Pancreas (tissue), 10 donors: Measurements from ENCODE around the gene HOXA1. TPM values are rescaled to one million over a fixed set of nuclear protein-coding genes. Genes with fewer than 3 reads are reported as not detected.
A peak's percentile ranks its signal among the peaks of the same experiment; 100 is the strongest.

Experiments
- ATAC-seq, 4 donors: fragments of 200-7000 bp; cut with Tn5 transposase; one replicate each; pipeline versions ENCODE4 v1.8.0 to v1.9.1; 2020; ENCODE audit warnings: mild to moderate bottlenecking in 4 of 4, moderate library complexity in 4 of 4
- DNase-seq, 6 donors: peaks; one replicate each; pipeline ENCODE4 v3.0.0-alpha.2; 2020
- FAIRE-seq: peaks from 2 replicates; lab custom pipeline; 2012; peaks lifted over from hg19 to GRCh38; lab: Jason Lieb, UNC
- H3K27ac ChIP-seq, 4 donors: fragments of 200-600 bp; sonication (generic); 1 replicate in 3 of 4; 2 replicates in 1 of 4; pipeline versions ENCODE4 v1.5.0 to v1.8.0; 2020
- H3K27me3 ChIP-seq, 4 donors: fragments of 200-600 bp; one replicate each; pipeline ENCODE4 v1.8.0; 2021
- H3K36me3 ChIP-seq, 3 donors: fragments of 200-600 bp; sonication (generic) in 1 of 3; one replicate each; pipeline versions ENCODE4 v1.5.0 to v1.8.0; 2020 to 2021
- H3K4me1 ChIP-seq, 3 donors: fragments of 200-600 bp; one replicate each; pipeline ENCODE4 v1.8.0; 2021
- H3K4me3 ChIP-seq, 4 donors: fragments of 200-600 bp; sonication (generic) in 2 of 4; one replicate each; pipeline versions ENCODE4 v1.5.0 to v1.8.0; 2020 to 2021
- H3K9me3 ChIP-seq, 4 donors: fragments of 200-600 bp; one replicate each; pipeline ENCODE4 v1.8.0; 2021
- CTCF ChIP-seq, 4 donors: fragments of 200-600 bp; sonication (generic) in 3 of 4; IDR thresholded peaks; one replicate each; pipeline versions ENCODE4 v1.5.0 to v1.8.0; 2021; ENCODE audit warnings: antibody characterized with exemption in 4 of 4
- WGBS, 2 donors: extraction: QIAGEN DNeasy Blood & Tissue Kit; methylation state at CpG; one replicate each; pipeline ENCODE4 v1.1.7; 2013; 5-methylcytosine and 5-hydroxymethylcytosine counted together
- intact Hi-C, 3 donors: fragments of 100-400 bp; cut with DNase I; formaldehyde crosslinking; loops; one replicate each; pipeline versions ENCODE4 v1.11.1 to v1.14.2; 2022
- polyA plus RNA-seq, 2 donors: library from polyadenylated mRNA; stranded (reverse); fragments of 200-250 nt; gene quantifications; one replicate each; pipeline ENCODE4 v1.2.3, GENCODE V29; 2013
- total RNA-seq, 6 donors: library from RNA; stranded (reverse); fragmentation: NEBNext Ultra II Directional in 4 of 6; extraction: Animal tissue kit (Norgen Biotek cat#: 25700) in 4 of 6; gene quantifications; one replicate each; pipeline versions ENCODE4 v1.2.1 to v1.2.4, GENCODE V29; 2021 to 2023
- donor health status: healthy with polysubstance abuse.
- donor health status: DM: no; HTN: no; CAD: no; lungs with moderate emphysema.
- donor health status: DM: no; HTN: no; CAD: no.
- donor health status: control.
- donor health status: control.
- donor health status: Bipolar disorder and iron deficiency.
- donor health status: DM: yes; HTN: yes; CAD: no.
- donor health status: DM: no; HTN: no; CAD: no.
- donor health status: DM: no; HTN: no; CAD: no.
- donor health status: DM: yes; HTN: yes; CAD: no.

Gene HOXA1
- total and polyA plus RNA-seq, 8 donors: 0.05 to 0.16 (median 0.12) TPM; not detected in 5

GRCh38 chr7:27108390-27109127, 12.8 kb upstream of the HOXA1 start:
- Histone ChIP-seq H3K9me3 (no peaks in the 10 kb centered on the region), H3K27ac (peak overlapping the region in 3 of 4 donors; percentile 10 to 62 (median 40)), H3K4me1 (no peaks in the 10 kb centered on the region), H3K27me3 (peaks cover 0 to 66% (median 4%) of the 10 kb centered on the region in 4 donors), H3K36me3 (no peaks in the 10 kb centered on the region), H3K4me3 (no peak overlapping the region)
- intact Hi-C loops: no loop called here
- WGBS, 2 donors: 22 to 24% methylated on average over 41 of the region's 41 CpGs
- FAIRE-seq: no peak
- TF ChIP-seq CTCF (IDR thresholded peaks at IDR 0.05): no peak
- peak in 1 of 6 donors; percentile 44 for DNase-seq
- ATAC-seq: peak in 3 of 4 donors; percentile 18 to 48 (median 36)

- FAIRE-seq (no peak), ATAC-seq (no peak), DNase-seq (peak in 1 of 6 donors; percentile 47)
- intact Hi-C loops: no loop called here
- 20 to 32% methylated on average over 40 to 47 of the region's 47 CpGs for WGBS, 2 donors
- Histone ChIP-seq H3K4me1 (no peaks in the 10 kb centered on the region), H3K9me3 (no peaks in the 10 kb centered on the region), H3K27me3 (peaks cover 0 to 61% (median 4%) of the 10 kb centered on the region in 4 donors), H3K4me3 (no peak overlapping the region), H3K36me3 (no peaks in the 10 kb centered on the region), H3K27ac (peak overlapping the region in 3 of 4 donors; percentile 10 to 62 (median 40))
- no peak for TF ChIP-seq CTCF (IDR thresholded peaks at IDR 0.05)
Measured at GRCh38 chr7:27107391-27108381, 11.9 kb upstream of the HOXA1 start.

GRCh38 chr7:27106901-27107240, 11.1 kb upstream of the HOXA1 start:
- Histone ChIP-seq H3K27me3 (peaks cover 0 to 55% (median 4%) of the 10 kb centered on the region in 4 donors), H3K27ac (peak overlapping the region in 2 of 4 donors; percentile 37 to 40), H3K36me3 (no peaks in the 10 kb centered on the region), H3K4me1 (no peaks in the 10 kb centered on the region), H3K9me3 (no peaks in the 10 kb centered on the region), H3K4me3 (peak overlapping the region in 1 of 4 donors; percentile 17)
- intact Hi-C loops: no loop called here
- TF ChIP-seq CTCF (IDR thresholded peaks at IDR 0.05): no peak
- ATAC-seq (no peak), DNase-seq (no peak), FAIRE-seq (no peak)
- WGBS, 2 donors: 19 to 24% methylated on average over 14 of the region's 14 CpGs

GRCh38 chr7:27106181-27106900, 10.5 kb upstream of the HOXA1 start:
- Histone ChIP-seq H3K27me3 (peaks cover 0 to 56% (median 4%) of the 10 kb centered on the region in 4 donors), H3K27ac (peak overlapping the region in 2 of 4 donors; percentile 37 to 40), H3K36me3 (no peaks in the 10 kb centered on the region), H3K4me3 (peak overlapping the region in 1 of 4 donors; percentile 17), H3K9me3 (no peaks in the 10 kb centered on the region), H3K4me1 (no peaks in the 10 kb centered on the region)
- intact Hi-C loops: no loop called here
- FAIRE-seq (no peak), DNase-seq (peak in 1 of 6 donors; percentile 59), ATAC-seq (peak in 1 of 4 donors; percentile 32)
- 7 to 15% methylated on average over 42 to 44 of the region's 44 CpGs for WGBS, 2 donors
- TF ChIP-seq CTCF (IDR thresholded peaks at IDR 0.05): no peak
